ENCODE measurements around the gene FGF14. TPM values are rescaled to one million over a fixed set of nuclear protein-coding genes. Genes with fewer than 3 reads are reported as not detected.

Gene FGF14
- total and polyA plus RNA-seq, 2 experiments from 2014 or later: 0.03 TPM; not detected in 1

GRCh38 chr13:102145750-102146149 is 256.1 kb downstream of the FGF14 start (continued):
- TF ChIP-seq CTCF (conservative IDR thresholded peaks at IDR 0.05; ENCODE audit: low read depth in 2 of 2) (no peak), CREB1 (CRISPR knock-in tag; IDR thresholded peaks at IDR 0.05; ENCODE audit: low read depth) (no peak)

- H3K4me1 ChIP-seq (ENCODE audit: insufficient read depth): no peaks in the 10 kb centered on the region
- no peak overlapping the region for H3K4me3 Mint-ChIP-seq
- no peaks in the 10 kb centered on the region for H3K36me3 Mint-ChIP-seq (ENCODE audit: low read depth)
- no peak for ATAC-seq
- no peak overlapping the region for H2AFZ ChIP-seq
- no peaks in the 10 kb centered on the region for H4K20me1 ChIP-seq (replicated peaks; ENCODE audit: insufficient read depth)
- H3K9me2 ChIP-seq (ENCODE audit: insufficient read depth): peaks cover 3% of the 10 kb centered on the region; the same call in 1 of the 2 replicates
- H3K27me3 Mint-ChIP-seq (ENCODE audit: insufficient read depth, low read depth, poor library complexity): no peaks in the 10 kb centered on the region
- no peak overlapping the region for H3K27ac Mint-ChIP-seq
- no peaks in the 10 kb centered on the region for H3F3A ChIP-seq (replicated peaks; ENCODE audit: low read depth)
- H3K4me3 ChIP-seq: no peak overlapping the region
- no peak overlapping the region for H3K4me2 ChIP-seq
- H3K36me3 ChIP-seq (ENCODE audit: insufficient read depth): no peaks in the 10 kb centered on the region
- no peak for DNase-seq (ENCODE audit: low spot score)
- no peaks in the 10 kb centered on the region for H3K9me3 Mint-ChIP-seq
- no peaks in the 10 kb centered on the region for H3K27me3 ChIP-seq (ENCODE audit: insufficient read depth)
- no peak overlapping the region for H3K27ac ChIP-seq (ENCODE audit: low read depth)
- H3K79me2 ChIP-seq (replicated peaks; ENCODE audit: insufficient read depth): no peaks in the 10 kb centered on the region
- no peaks in the 10 kb centered on the region for H3K4me1 Mint-ChIP-seq
- no peak for TF ChIP-seq EZH2phosphoT487 (IDR thresholded peaks at IDR 0.05; ENCODE audit: unreplicated experiment)
- TF ChIP-seq ZNF462 (CRISPR knock-in tag; IDR thresholded peaks at IDR 0.05): no peak
- TF ChIP-seq STAT1 (IDR thresholded peaks at IDR 0.05; ENCODE audit: unreplicated experiment): no peak
- no peak for TF ChIP-seq ETS1 (IDR thresholded peaks at IDR 0.05)
- no peak for TF ChIP-seq ZNF331 (CRISPR knock-in tag; IDR thresholded peaks at IDR 0.05; ENCODE audit: low read depth)
- TF ChIP-seq POLR2AphosphoS5 (IDR thresholded peaks at IDR 0.05; ENCODE audit: low read depth): no peak
- TF ChIP-seq ZNF114 (CRISPR knock-in tag; IDR thresholded peaks at IDR 0.05): no peak
- no peak for TF ChIP-seq JUNB (IDR thresholded peaks at IDR 0.05; ENCODE audit: unreplicated experiment)
- TF ChIP-seq NANOG (IDR thresholded peaks at IDR 0.05; ENCODE audit: borderline replicate concordance): no peak
- no peak for TF ChIP-seq CREB1 (CRISPR knock-in tag; IDR thresholded peaks at IDR 0.05; ENCODE audit: low read depth)
- no peak for TF ChIP-seq CTCF (conservative IDR thresholded peaks at IDR 0.05; ENCODE audit: low read depth in 2 of 2)
- TF ChIP-seq EZH2 (IDR thresholded peaks at IDR 0.05; ENCODE audit: low read depth, unreplicated experiment): no peak
These were observed 259.4 kb downstream of the FGF14 start for GRCh38 chr13:102142473-102142826.

Data from GM23338 (cell line).